Left ventricle myocardium inferior (tissue), 1 donor: ENCODE results near the gene TC2N. TPM values are rescaled to one million over a fixed set of nuclear protein-coding genes. Genes with fewer than 3 reads are reported as not detected.
A peak's percentile ranks its signal among the peaks of the same experiment; 100 is the strongest.

Experiments used
- DNase-seq: peaks from one replicate; pipeline ENCODE4 v3.0.0-alpha.2; 2020
- H3K27ac ChIP-seq: fragments of 200-600 bp; replicated peaks from 2 replicates; pipeline ENCODE4 v1.8.0; 2021
- H3K27me3 ChIP-seq: fragments of 200-600 bp; 2 replicates; pipeline ENCODE4 v1.8.0; 2021; ENCODE audit warnings: low read depth
- H3K36me3 ChIP-seq: fragments of 200-600 bp; 2 replicates; pipeline ENCODE4 v1.8.0; 2021
- H3K4me1 ChIP-seq: fragments of 200-600 bp; 2 replicates; pipeline ENCODE4 v1.8.0; 2021
- H3K4me3 ChIP-seq: fragments of 200-600 bp; 2 replicates; pipeline ENCODE4 v1.8.0; 2021; ENCODE audit warnings: mild to moderate bottlenecking, moderate library complexity
- H3K9me3 ChIP-seq: fragments of 200-600 bp; replicated peaks from 2 replicates; pipeline ENCODE4 v1.8.0; 2021
- intact Hi-C: fragments of 100-400 bp; cut with micrococcal nuclease; formaldehyde crosslinking; loops from one replicate; pipeline ENCODE4 v1.11.0; 2022
- total RNA-seq: library from RNA; stranded (reverse); fragmentation: NEBNext Ultra II Directional; extraction: Animal tissue kit (Norgen Biotek cat#: 25700); gene quantifications from one replicate; pipeline ENCODE4 v1.2.1, GENCODE V29; 2021
- TF ChIP-seq, protein P1 (sequence below): fragments of 200-600 bp; IDR thresholded peaks from 2 replicates; pipeline ENCODE4 v1.8.0; 2021; ENCODE audit warnings: antibody characterized with exemption, mild to moderate bottlenecking, borderline replicate concordance
- donor health status: DM: no; HTN: yes; CAD: no; lungs with severe emphysema.

The TC2N gene
- total RNA-seq, 1 donor from 2014 or later = 4.1 TPM

GRCh38 chr14:91774140-91775096 lies 92.9 kb downstream of the TC2N start:
- H3K27me3 ChIP-seq = no peaks in the 10 kb centered on the region
- TF ChIP-seq, protein P1, sequence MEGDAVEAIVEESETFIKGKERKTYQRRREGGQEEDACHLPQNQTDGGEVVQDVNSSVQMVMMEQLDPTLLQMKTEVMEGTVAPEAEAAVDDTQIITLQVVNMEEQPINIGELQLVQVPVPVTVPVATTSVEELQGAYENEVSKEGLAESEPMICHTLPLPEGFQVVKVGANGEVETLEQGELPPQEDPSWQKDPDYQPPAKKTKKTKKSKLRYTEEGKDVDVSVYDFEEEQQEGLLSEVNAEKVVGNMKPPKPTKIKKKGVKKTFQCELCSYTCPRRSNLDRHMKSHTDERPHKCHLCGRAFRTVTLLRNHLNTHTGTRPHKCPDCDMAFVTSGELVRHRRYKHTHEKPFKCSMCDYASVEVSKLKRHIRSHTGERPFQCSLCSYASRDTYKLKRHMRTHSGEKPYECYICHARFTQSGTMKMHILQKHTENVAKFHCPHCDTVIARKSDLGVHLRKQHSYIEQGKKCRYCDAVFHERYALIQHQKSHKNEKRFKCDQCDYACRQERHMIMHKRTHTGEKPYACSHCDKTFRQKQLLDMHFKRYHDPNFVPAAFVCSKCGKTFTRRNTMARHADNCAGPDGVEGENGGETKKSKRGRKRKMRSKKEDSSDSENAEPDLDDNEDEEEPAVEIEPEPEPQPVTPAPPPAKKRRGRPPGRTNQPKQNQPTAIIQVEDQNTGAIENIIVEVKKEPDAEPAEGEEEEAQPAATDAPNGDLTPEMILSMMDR = no peak
- H3K4me3 ChIP-seq = no peak overlapping the region
- no peak overlapping the region for H3K27ac ChIP-seq
- intact Hi-C loops = no loop called here
- H3K9me3 ChIP-seq = no peaks in the 10 kb centered on the region
- no peaks in the 10 kb centered on the region for H3K36me3 ChIP-seq
- no peaks in the 10 kb centered on the region for H3K4me1 ChIP-seq
- DNase-seq = no peak

GRCh38 chr14:91770185-91770584 lies 97.2 kb downstream of the TC2N start:
- intact Hi-C loops = no loop called here
- no peaks in the 10 kb centered on the region for H3K27me3 ChIP-seq
- TF ChIP-seq, protein P1 = no peak

DNA sequence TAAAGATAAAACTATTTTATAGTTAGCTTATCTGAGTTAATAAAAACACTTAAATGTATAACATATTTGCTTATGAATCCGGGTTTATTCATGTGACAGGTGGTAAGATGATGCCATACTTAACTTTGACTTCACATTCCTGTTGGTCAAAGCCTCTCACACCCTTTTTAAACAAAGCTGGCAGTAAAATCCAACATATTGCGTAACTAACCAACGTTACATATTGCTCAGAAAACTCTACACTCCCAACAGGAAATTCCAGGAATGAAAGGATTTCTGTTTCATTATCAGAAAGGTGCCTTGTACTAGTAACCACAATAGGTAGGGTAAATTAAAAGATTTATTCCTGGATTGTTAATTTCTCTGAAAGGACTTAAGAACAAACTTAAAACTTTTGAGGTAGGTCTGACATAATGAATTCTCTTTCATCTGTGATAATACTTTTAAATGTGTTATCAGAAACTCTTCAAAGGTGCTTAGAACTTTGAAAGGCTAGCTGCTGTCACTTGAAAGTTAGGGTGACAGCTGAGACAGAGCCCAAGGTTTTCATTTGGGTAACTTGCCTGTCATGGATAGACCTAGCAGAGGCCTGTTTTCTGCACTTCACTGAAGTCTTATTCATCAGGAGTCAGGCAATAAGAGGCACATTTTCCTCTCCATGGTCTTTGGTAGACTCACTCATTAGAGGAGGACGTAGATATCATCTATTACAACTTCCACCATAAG lies 111.6 kb downstream of the TC2N start:
- Histone ChIP-seq H3K4me3 (no peak overlapping the region), H3K27ac (peak overlapping the region; percentile 64), H3K27me3 (peaks cover 13% of the 10 kb centered on the region), H3K4me1 (peaks cover 29% of the 10 kb centered on the region), H3K9me3 (peaks cover 15% of the 10 kb centered on the region), H3K36me3 (peaks cover 5% of the 10 kb centered on the region)
- intact Hi-C loops = no loop called here
- TF ChIP-seq, protein P1 = no peak
- no peak for DNase-seq

More at GRCh38 chr14:91770185-91770584, 97.2 kb downstream of the TC2N start:
- Histone ChIP-seq H3K36me3 (no peaks in the 10 kb centered on the region), H3K27ac (no peak overlapping the region), H3K9me3 (no peaks in the 10 kb centered on the region), H3K4me3 (no peak overlapping the region), H3K4me1 (no peaks in the 10 kb centered on the region)
- DNase-seq = no peak

DNA sequence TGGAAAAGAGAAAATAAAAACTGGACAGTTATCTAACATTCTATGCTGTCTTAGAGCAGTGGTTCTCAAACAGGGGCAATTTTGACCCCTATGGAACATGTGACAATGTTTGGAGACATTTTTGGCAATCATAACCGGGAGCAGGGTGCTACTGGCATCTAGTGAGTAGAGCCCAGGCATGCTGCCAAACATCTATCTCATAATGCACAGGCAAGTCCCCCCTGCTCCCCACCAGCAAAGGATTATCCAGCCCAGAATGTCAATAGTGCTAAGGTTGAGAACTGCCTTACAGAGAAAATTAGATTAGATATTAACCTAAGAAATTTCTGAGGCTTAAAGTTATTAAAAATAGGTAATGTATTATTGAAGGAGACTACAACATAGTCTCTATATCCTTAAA lies 112.5 kb downstream of the TC2N start:
- no peaks in the 10 kb centered on the region for H3K36me3 ChIP-seq

DNA sequence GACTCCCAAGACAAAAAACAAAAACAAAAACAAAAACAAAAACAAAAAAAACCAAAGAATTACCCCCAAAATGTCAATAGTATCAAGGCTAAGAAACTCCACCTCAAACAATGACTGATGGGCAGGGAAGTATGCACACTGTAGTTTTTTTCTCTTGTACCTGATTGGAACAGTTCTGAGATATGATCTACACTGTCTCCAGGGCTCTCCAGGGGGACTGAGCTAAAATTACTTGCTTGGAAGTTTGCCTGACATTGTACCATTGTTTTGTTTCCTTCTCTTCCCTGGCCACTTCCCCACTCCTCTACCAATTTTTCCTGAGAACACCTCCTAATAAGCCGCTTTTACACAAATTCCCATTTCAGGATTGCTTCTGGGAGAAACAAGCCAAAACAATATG lies 113.2 kb downstream of the TC2N start:
- Histone ChIP-seq H3K36me3 (no peaks in the 10 kb centered on the region), H3K4me3 (no peak overlapping the region), H3K27me3 (peaks cover 15% of the 10 kb centered on the region), H3K4me1 (peaks cover 29% of the 10 kb centered on the region), H3K27ac (peak overlapping the region; percentile 64), H3K9me3 (no peaks in the 10 kb centered on the region)
- TF ChIP-seq, protein P1 = no peak
- intact Hi-C loops = no loop called here
- no peak for DNase-seq

More for the DNA sequence above, 112.5 kb downstream of the TC2N start:
- H3K9me3 ChIP-seq = peaks cover 5% of the 10 kb centered on the region
- peaks cover 15% of the 10 kb centered on the region for H3K27me3 ChIP-seq
- H3K27ac ChIP-seq = peak overlapping the region; percentile 64
- intact Hi-C loops = no loop called here
- no peak for DNase-seq
- H3K4me1 ChIP-seq = peaks cover 29% of the 10 kb centered on the region
- TF ChIP-seq, protein P1 = no peak
- no peak overlapping the region for H3K4me3 ChIP-seq
